ENCODE measurements around the gene LSM10. TPM values are rescaled to one million over a fixed set of nuclear protein-coding genes. Genes with fewer than 3 reads are reported as not detected.

Gene LSM10
- total RNA-seq, 3 donors from 2014 or later (not counting 1 experiment from before 2014, with no cell fraction given), result 25.2 to 30.4 (median 26.6) TPM

GRCh38 chr1:36359911-36360550 lies 37.7 kb downstream of the LSM10 start:
- H3K36me3 Mint-ChIP-seq, result no peaks in the 10 kb centered on the region
- Histone ChIP-seq H3K4me3 (ENCODE audit: low read length) (no peak overlapping the region), H3K27ac (ENCODE audit: low read length) (no peak overlapping the region), H3K4me1 (ENCODE audit: control insufficient read depth, insufficient read depth, low read length) (peaks cover 6% of the 10 kb centered on the region), H3K36me3 (ENCODE audit: control insufficient read depth, insufficient read depth, low read length) (peaks cover 59% of the 10 kb centered on the region), H3K27me3 (ENCODE audit: control insufficient read depth, insufficient read depth, low read length) (no peaks in the 10 kb centered on the region), H3K9me3 (ENCODE audit: control insufficient read depth, insufficient read depth, low read length) (no peaks in the 10 kb centered on the region)
- no peaks in the 10 kb centered on the region for H3K9me3 Mint-ChIP-seq
- no peaks in the 10 kb centered on the region for H3K27me3 Mint-ChIP-seq (ENCODE audit: low read depth in 2 of 2)
- ATAC-seq, result peak in 1 of 3 donors; percentile 44
- 79% methylated on average over 6 of the region's 6 CpGs for WGBS (ENCODE audit: insufficient coverage)
- intact Hi-C loops (cut with micrococcal nuclease), result no loop called here
- no peak for TF ChIP-seq CTCF (IDR thresholded peaks at IDR 0.05)
- DNase-seq, result peak in 1 of 2 donors; percentile 67
- no peak overlapping the region for H3K4me3 Mint-ChIP-seq
- peak overlapping the region in 1 of 2 donors; percentile 63 for H3K27ac Mint-ChIP-seq
- H3K4me1 Mint-ChIP-seq, result peaks cover 0 to 2% of the 10 kb centered on the region in 2 donors

- intact Hi-C loops (cut with micrococcal nuclease), result no loop called here
- no peaks in the 10 kb centered on the region for H3K27me3 Mint-ChIP-seq (ENCODE audit: low read depth in 2 of 2)
- no peaks in the 10 kb centered on the region for H3K27me3 ChIP-seq (ENCODE audit: control insufficient read depth, insufficient read depth, low read length)
- H3K36me3 Mint-ChIP-seq, result no peaks in the 10 kb centered on the region
- no peak for DNase-seq
- peak in 1 of 3 donors; percentile 5 for ATAC-seq
- H3K9me3 Mint-ChIP-seq, result no peaks in the 10 kb centered on the region
- peaks cover 65% of the 10 kb centered on the region for H3K36me3 ChIP-seq (ENCODE audit: control insufficient read depth, insufficient read depth, low read length)
- peaks cover 6% of the 10 kb centered on the region for H3K4me1 ChIP-seq (ENCODE audit: control insufficient read depth, insufficient read depth, low read length)
- peak overlapping the region in 1 of 2 donors; percentile 63 for H3K27ac Mint-ChIP-seq
- H3K9me3 ChIP-seq (ENCODE audit: control insufficient read depth, insufficient read depth, low read length), result no peaks in the 10 kb centered on the region
- no peak overlapping the region for H3K27ac ChIP-seq (ENCODE audit: low read length)
- H3K4me3 Mint-ChIP-seq, result no peak overlapping the region
- WGBS (ENCODE audit: insufficient coverage), result 85% methylated on average over 5 of the region's 5 CpGs
- no peak for TF ChIP-seq CTCF (IDR thresholded peaks at IDR 0.05)
- no peak overlapping the region for H3K4me3 ChIP-seq (ENCODE audit: low read length)
- H3K4me1 Mint-ChIP-seq, result no peaks in the 10 kb centered on the region
Observed at GRCh38 chr1:36359383-36359782, 38.3 kb downstream of the LSM10 start.

- Histone ChIP-seq H3K27ac (ENCODE audit: low read length) (no peak overlapping the region), H3K27me3 (ENCODE audit: control insufficient read depth, insufficient read depth, low read length) (no peaks in the 10 kb centered on the region), H3K4me3 (ENCODE audit: low read length) (no peak overlapping the region), H3K4me1 (ENCODE audit: control insufficient read depth, insufficient read depth, low read length) (peaks cover 6% of the 10 kb centered on the region), H3K36me3 (ENCODE audit: control insufficient read depth, insufficient read depth, low read length) (peaks cover 72% of the 10 kb centered on the region), H3K9me3 (ENCODE audit: control insufficient read depth, insufficient read depth, low read length) (no peaks in the 10 kb centered on the region)
- Mint-ChIP-seq H3K9me3 (no peaks in the 10 kb centered on the region), H3K36me3 (no peaks in the 10 kb centered on the region), H3K4me3 (no peak overlapping the region), H3K27ac (peak overlapping the region in 1 of 2 donors; percentile 23), H3K27me3 (ENCODE audit: low read depth in 2 of 2) (no peaks in the 10 kb centered on the region), H3K4me1 (no peaks in the 10 kb centered on the region)
- no peak for TF ChIP-seq CTCF (IDR thresholded peaks at IDR 0.05)
- no peak for DNase-seq
- ATAC-seq, result no peak
- intact Hi-C loops (cut with micrococcal nuclease), result no loop called here
- 96% methylated on average over 12 of the region's 13 CpGs for WGBS (ENCODE audit: insufficient coverage)
Observed at GRCh38 chr1:36358514-36359084, 39.1 kb downstream of the LSM10 start.
